HL-60 (cell line): ENCODE data around the gene VWA2.
"Not testable (repeated sequence)": the region's sequence is repeated elsewhere in the genome, so short reads cannot be mapped to it uniquely, and the experiment has no call there.

Source experiments
- DNase-seq, 2 experiments: peaks; one replicate each; pipeline ENCODE4 v3.0.0-alpha.2; 2010 to 2020; ENCODE audit warnings: low read depth in 1 of 2, low spot score in 1 of 2
- H3K27ac ChIP-seq: fragments of 250-450 bp; sonication (Bioruptor Pico); replicated peaks from 2 replicates; pipeline ENCODE4 v1.5.1; 2020; ENCODE audit warnings: mild to moderate bottlenecking, moderate library complexity
- H3K27me3 ChIP-seq: fragments of 250-450 bp; sonication (Bioruptor Pico); 2 replicates; pipeline ENCODE4 v1.5.1; 2021; ENCODE audit warnings: mild to moderate bottlenecking, moderate library complexity; ENCODE audit not compliant: insufficient read depth, poor library complexity, severe bottlenecking
- H3K4me3 ChIP-seq: replicated peaks from 2 replicates; pipeline ENCODE4 v1.5.1; 2011; ENCODE audit warnings: mild to moderate bottlenecking, control low read depth, low read length; ENCODE audit not compliant: insufficient read depth
- CTCF ChIP-seq: IDR thresholded peaks from one replicate; pipeline ENCODE4 v1.5.1; 2011; ENCODE audit warnings: low read length, control low read depth, inconsistent platforms; ENCODE audit not compliant: insufficient read depth
- GABPA ChIP-seq: IDR thresholded peaks from 2 replicates; pipeline ENCODE4 v1.6.1; 2012; ENCODE audit warnings: low read depth
- POLR2AphosphoS5 ChIP-seq: IDR thresholded peaks from 2 replicates; pipeline ENCODE4 v1.6.1; 2012; ENCODE audit warnings: low read depth
- REST ChIP-seq: IDR thresholded peaks from 2 replicates; pipeline ENCODE4 v1.6.1; 2012; ENCODE audit warnings: low read depth; ENCODE audit not compliant: insufficient replicate concordance
- SPI1 ChIP-seq: IDR thresholded peaks from 2 replicates; pipeline ENCODE4 v1.6.1; 2012; ENCODE audit warnings: low read depth, mild to moderate bottlenecking, borderline replicate concordance

VWA2 gene

GRCh38 chr10:114332301-114333192, 93.5 kb downstream of the VWA2 start:
- H3K27me3 ChIP-seq, result no peaks in the 10 kb centered on the region
- no peak overlapping the region for H3K27ac ChIP-seq
- no peak for TF ChIP-seq CTCF
- TF ChIP-seq REST, result no peak
- TF ChIP-seq SPI1, result no peak
- no peak for TF ChIP-seq POLR2AphosphoS5
- TF ChIP-seq GABPA, result no peak
- no peak overlapping the region for H3K4me3 ChIP-seq
- no peak for DNase-seq

GRCh38 chr10:114333441-114333840, 94.4 kb downstream of the VWA2 start:
- H3K27me3 ChIP-seq, H3K27ac ChIP-seq, H3K4me3 ChIP-seq, DNase-seq: not testable (repeated sequence)

GRCh38 chr10:114334301-114334700, 95.2 kb downstream of the VWA2 start:
- Histone ChIP-seq H3K27me3 (no peaks in the 10 kb centered on the region), H3K27ac (no peak overlapping the region), H3K4me3 (no peak overlapping the region)
- no peak for DNase-seq
- TF ChIP-seq REST, result no peak
- TF ChIP-seq CTCF, result no peak
- no peak for TF ChIP-seq POLR2AphosphoS5
- no peak for TF ChIP-seq SPI1
- no peak for TF ChIP-seq GABPA

GRCh38 chr10:114335614-114336013, 96.6 kb downstream of the VWA2 start:
- H3K27ac ChIP-seq, result no peak overlapping the region
- TF ChIP-seq REST (no peak), POLR2AphosphoS5 (no peak), SPI1 (no peak), GABPA (no peak), CTCF (no peak)

More at GRCh38 chr10:114335614-114336013, 96.6 kb downstream of the VWA2 start:
- Histone ChIP-seq H3K27me3 (no peaks in the 10 kb centered on the region), H3K4me3 (no peak overlapping the region)
- DNase-seq, result no peak
